ENCODE data around the gene BAZ1A.
"Not testable (repeated sequence)": the region's sequence is repeated elsewhere in the genome, so short reads cannot be mapped to it uniquely, and the experiment has no call there.

Gene BAZ1A

DNA sequence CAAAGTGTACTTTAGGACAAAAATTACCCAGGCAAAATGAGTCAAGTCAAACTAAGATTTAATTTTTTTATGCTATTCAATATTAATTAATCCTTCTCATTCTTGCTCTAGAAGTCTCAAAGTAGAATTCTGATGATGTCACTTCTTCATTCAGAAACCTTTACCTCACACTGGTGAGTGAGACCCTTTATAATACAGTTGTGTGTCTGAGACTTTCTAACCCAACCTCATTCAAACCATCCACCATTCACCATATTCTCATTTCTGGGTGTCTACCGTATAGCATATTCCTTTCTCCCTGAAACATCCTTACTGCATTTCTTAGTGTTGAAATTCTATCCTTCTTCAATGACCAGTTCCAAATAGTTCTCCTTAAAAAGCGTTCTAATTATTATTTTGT is 119.9 kb downstream of the BAZ1A start:
- no CpG with 5 or more reads among the region's 2 CpGs for WGBS (ENCODE audit: insufficient coverage, insufficient read length)
- Histone ChIP-seq H3K9me3 (ENCODE audit: control insufficient read depth, insufficient read depth, low read length) (no peaks in the 10 kb centered on the region), H3K36me3 (ENCODE audit: control insufficient read depth, insufficient read depth, low read length) (no peaks in the 10 kb centered on the region), H3K27me3 (ENCODE audit: control insufficient read depth, insufficient read depth, low read length) (no peaks in the 10 kb centered on the region), H3K27ac (ENCODE audit: low read length) (no peak overlapping the region), H3K4me1 (ENCODE audit: control insufficient read depth, insufficient read depth, low read length) (no peaks in the 10 kb centered on the region), H3K4me3 (ENCODE audit: low read length) (no peak overlapping the region)
- no peak for DNase-seq (ENCODE audit: low read depth, low spot score)

DNA sequence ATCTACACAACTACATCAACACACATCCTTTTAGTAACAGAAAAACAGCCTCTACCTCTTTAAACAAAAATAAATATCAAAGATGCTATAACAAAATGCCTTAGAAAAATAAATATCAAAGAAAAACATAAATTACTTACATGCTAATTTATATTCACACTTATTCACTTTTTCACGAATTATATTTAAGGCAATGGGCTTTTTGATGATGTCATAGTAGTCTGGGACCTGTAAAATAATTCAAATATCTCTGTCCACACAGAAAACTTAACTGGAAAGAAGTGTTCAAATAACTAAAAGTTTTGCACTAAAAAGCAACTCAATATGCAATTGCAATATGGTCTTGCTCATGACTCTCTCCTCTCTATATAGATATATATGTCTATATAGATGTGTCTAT is 120.5 kb downstream of the BAZ1A start:
- DNase-seq (ENCODE audit: low read depth, low spot score), result no peak
- Histone ChIP-seq H3K9me3 (ENCODE audit: control insufficient read depth, insufficient read depth, low read length) (no peaks in the 10 kb centered on the region), H3K27me3 (ENCODE audit: control insufficient read depth, insufficient read depth, low read length) (no peaks in the 10 kb centered on the region), H3K4me3 (ENCODE audit: low read length) (no peak overlapping the region), H3K4me1 (ENCODE audit: control insufficient read depth, insufficient read depth, low read length) (no peaks in the 10 kb centered on the region), H3K27ac (ENCODE audit: low read length) (no peak overlapping the region), H3K36me3 (ENCODE audit: control insufficient read depth, insufficient read depth, low read length) (no peaks in the 10 kb centered on the region)
- WGBS (ENCODE audit: insufficient coverage, insufficient read length), result 86% methylated on average over 1 of the region's 1 CpG

DNA sequence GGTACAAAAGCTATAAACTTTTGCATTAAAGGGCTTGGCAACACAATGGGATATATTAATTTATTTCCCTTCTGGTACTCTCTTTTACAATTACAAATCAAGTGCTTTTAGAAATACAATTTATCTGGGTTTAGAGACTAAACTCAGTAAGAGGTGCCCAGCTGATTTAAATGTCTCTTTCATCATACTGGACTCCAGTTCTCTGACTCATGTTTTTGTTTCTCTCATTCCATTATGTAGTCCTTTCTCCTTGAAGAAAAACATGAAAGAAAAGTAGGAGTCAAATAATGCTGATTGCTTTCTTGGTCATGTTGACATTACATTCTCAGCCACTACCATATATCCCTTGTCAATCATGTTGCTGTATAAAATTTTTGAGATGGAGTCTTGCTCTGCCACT is 124.5 kb downstream of the BAZ1A start:
- Histone ChIP-seq H3K4me1 (ENCODE audit: control insufficient read depth, insufficient read depth, low read length) (no peaks in the 10 kb centered on the region), H3K36me3 (ENCODE audit: control insufficient read depth, insufficient read depth, low read length) (no peaks in the 10 kb centered on the region)

DNA sequence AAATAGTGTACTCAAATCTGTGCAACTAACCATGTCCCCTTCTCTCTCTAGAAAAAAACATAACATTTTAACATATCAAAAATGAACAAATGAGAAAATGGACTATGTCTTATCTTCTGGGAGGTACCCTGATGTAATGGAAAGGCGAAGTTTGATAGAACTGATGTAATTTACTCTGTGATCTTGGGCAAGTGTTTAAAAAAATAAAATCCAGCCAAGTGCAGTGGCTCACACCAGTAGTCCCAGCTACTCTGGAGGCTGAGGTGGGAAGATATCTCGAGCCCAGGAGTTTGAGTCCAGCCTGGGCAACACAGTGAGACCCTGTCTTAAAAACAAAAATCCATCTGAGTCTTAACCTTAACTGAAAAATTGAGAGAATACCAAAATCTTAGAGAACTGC is 124.9 kb downstream of the BAZ1A start:
- Histone ChIP-seq H3K4me1 (ENCODE audit: control insufficient read depth, insufficient read depth, low read length) (no peaks in the 10 kb centered on the region), H3K9me3 (ENCODE audit: control insufficient read depth, insufficient read depth, low read length) (no peaks in the 10 kb centered on the region), H3K36me3 (ENCODE audit: control insufficient read depth, insufficient read depth, low read length) (no peaks in the 10 kb centered on the region), H3K27me3 (ENCODE audit: control insufficient read depth, insufficient read depth, low read length) (no peaks in the 10 kb centered on the region), H3K4me3 (ENCODE audit: low read length) (no peak overlapping the region), H3K27ac (ENCODE audit: low read length) (no peak overlapping the region)
- no peak for DNase-seq (ENCODE audit: low read depth, low spot score)
- no CpG with 5 or more reads among the region's 2 CpGs for WGBS (ENCODE audit: insufficient coverage, insufficient read length)

More for the DNA sequence above, 124.5 kb downstream of the BAZ1A start:
- no peaks in the 10 kb centered on the region for H3K27me3 ChIP-seq (ENCODE audit: control insufficient read depth, insufficient read depth, low read length)
- no peak overlapping the region for H3K27ac ChIP-seq (ENCODE audit: low read length)
- no peak for DNase-seq (ENCODE audit: low read depth, low spot score)
- H3K9me3 ChIP-seq (ENCODE audit: control insufficient read depth, insufficient read depth, low read length), result no peaks in the 10 kb centered on the region
- H3K4me3 ChIP-seq (ENCODE audit: low read length), result no peak overlapping the region

DNA sequence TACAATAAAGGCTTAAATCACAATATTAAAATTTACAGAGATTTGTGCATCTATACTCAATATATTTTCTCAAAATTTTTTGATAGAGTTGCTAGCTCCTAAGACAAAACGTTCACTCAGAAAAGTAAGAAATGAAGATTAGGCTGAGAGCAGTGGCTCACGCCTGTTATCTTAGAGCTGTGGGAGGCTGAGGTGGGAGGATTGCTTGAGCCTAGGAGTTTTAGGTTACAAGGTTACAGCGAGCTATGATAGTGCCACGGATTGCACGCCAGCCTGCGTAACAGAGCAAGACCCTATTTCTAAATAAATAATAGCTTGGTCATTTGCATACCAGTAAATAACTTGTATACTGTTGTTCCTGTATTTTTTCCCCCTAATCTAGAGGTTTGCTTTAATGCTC is 125.8 kb downstream of the BAZ1A start:
- Histone ChIP-seq H3K27me3 (ENCODE audit: control insufficient read depth, insufficient read depth, low read length) (no peaks in the 10 kb centered on the region), H3K27ac (ENCODE audit: low read length) (no peak overlapping the region), H3K4me3 (ENCODE audit: low read length) (no peak overlapping the region), H3K9me3 (ENCODE audit: control insufficient read depth, insufficient read depth, low read length) (no peaks in the 10 kb centered on the region), H3K4me1 (ENCODE audit: control insufficient read depth, insufficient read depth, low read length) (no peaks in the 10 kb centered on the region), H3K36me3 (ENCODE audit: control insufficient read depth, insufficient read depth, low read length) (no peaks in the 10 kb centered on the region)
- DNase-seq (ENCODE audit: low read depth, low spot score), result no peak
- no CpG with 5 or more reads among the region's 6 CpGs for WGBS (ENCODE audit: insufficient coverage, insufficient read length)

DNA sequence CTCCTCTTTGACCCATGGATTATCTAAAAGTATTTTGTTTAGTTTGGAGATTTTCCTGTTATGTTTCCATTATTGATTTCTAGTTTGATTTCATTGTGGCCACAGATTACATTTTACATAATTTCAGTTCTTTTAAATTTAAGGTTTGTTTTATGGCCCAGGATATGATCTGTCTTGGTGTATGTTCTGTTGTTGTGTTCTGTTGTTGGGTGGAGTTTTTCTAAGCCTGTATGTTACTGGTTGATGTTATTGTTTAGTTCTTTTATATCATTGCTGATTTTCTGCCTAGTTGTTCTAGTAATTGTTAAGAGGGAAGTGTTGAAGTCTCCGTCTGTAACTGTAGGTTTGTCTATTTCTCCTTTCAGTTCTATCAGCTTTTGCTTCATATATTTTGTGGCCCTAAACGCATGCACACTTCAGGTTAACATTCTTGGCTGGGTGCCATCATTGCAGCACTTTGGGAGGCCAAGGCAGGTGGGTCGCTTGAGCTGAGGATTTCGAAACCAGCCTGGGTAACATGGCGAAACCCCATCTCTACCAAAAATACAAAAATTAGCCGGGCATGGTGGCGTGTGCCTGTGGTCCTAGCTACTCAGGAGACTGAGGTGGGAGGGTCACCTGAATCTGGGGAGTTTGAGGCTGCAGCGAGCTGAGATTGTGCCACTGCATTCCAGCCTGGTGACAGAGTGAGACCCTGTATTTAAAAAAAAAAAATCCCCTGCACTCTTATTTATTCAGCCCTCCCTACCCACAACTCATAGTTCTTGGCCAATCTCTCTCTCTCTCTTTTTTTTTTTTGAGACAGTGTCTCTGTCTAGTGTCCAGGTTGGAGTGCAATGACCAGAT is 132.7 kb downstream of the BAZ1A start:
- no CpG with 5 or more reads among the region's 8 CpGs for WGBS (ENCODE audit: insufficient coverage, insufficient read length)
- DNase-seq (ENCODE audit: low read depth, low spot score), result no peak
- H3K4me1 ChIP-seq (ENCODE audit: control insufficient read depth, insufficient read depth, low read length), result no peaks in the 10 kb centered on the region

DNA sequence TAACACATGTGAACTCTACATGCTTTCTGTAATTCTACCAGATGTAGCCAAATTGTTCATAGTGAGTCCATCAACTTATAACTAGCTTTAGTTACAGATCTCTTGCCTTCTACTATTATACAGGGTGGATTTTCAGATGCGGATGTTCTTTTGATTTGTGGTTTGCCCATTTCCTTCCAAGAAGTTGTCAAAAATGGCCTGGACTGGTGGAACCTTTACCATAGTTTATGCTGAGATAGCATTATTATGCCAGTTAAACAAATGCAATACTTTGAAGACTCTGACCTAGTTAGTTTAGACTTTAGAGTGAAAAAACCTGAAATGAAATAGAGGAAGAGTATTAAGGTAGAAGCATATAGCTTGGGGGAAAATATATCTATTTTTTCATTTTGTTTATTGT is 133.3 kb downstream of the BAZ1A start:
- Histone ChIP-seq H3K9me3 (ENCODE audit: control insufficient read depth, insufficient read depth, low read length) (no peaks in the 10 kb centered on the region), H3K4me1 (ENCODE audit: control insufficient read depth, insufficient read depth, low read length) (no peaks in the 10 kb centered on the region), H3K4me3 (ENCODE audit: low read length) (no peak overlapping the region), H3K27me3 (ENCODE audit: control insufficient read depth, insufficient read depth, low read length) (no peaks in the 10 kb centered on the region), H3K36me3 (ENCODE audit: control insufficient read depth, insufficient read depth, low read length) (no peaks in the 10 kb centered on the region), H3K27ac (ENCODE audit: low read length) (no peak overlapping the region)
- WGBS (ENCODE audit: insufficient coverage, insufficient read length), result no CpG with 5 or more reads among the region's 1 CpG
- DNase-seq (ENCODE audit: low read depth, low spot score), result no peak

More for the DNA sequence above, 132.7 kb downstream of the BAZ1A start:
- no peaks in the 10 kb centered on the region for H3K27me3 ChIP-seq (ENCODE audit: control insufficient read depth, insufficient read depth, low read length)
- H3K9me3 ChIP-seq (ENCODE audit: control insufficient read depth, insufficient read depth, low read length), result no peaks in the 10 kb centered on the region
- H3K4me3 ChIP-seq (ENCODE audit: low read length), result no peak overlapping the region
- H3K27ac ChIP-seq (ENCODE audit: low read length), result no peak overlapping the region
- no peaks in the 10 kb centered on the region for H3K36me3 ChIP-seq (ENCODE audit: control insufficient read depth, insufficient read depth, low read length)

DNA sequence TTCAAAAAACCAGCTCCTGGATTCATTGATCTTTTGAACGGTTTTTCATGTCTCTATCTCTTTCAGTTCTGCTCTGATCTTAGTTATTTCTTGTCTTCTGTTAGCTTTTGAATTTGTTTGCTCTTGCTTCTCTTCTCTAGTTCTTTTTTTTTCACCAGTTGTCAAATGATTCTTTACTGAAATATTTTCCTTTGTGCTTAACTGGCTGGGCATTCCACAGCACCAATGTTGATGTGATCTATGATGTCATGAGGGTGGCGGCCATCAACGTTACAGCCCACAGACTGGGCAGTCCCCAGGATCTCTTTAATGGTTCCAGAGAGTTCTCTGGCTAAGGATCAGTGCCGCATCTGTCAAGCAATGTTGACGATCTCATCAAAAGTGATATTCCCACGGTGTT is 135.0 kb downstream of the BAZ1A start:
- not testable (repeated sequence) for DNase-seq (ENCODE audit: low read depth, low spot score); H3K4me3 ChIP-seq (ENCODE audit: low read length); H3K27ac ChIP-seq (ENCODE audit: low read length); H3K9me3 ChIP-seq (ENCODE audit: control insufficient read depth, insufficient read depth, low read length); H3K36me3 ChIP-seq (ENCODE audit: control insufficient read depth, insufficient read depth, low read length); H3K27me3 ChIP-seq (ENCODE audit: control insufficient read depth, insufficient read depth, low read length); H3K4me1 ChIP-seq (ENCODE audit: control insufficient read depth, insufficient read depth, low read length)
- WGBS (ENCODE audit: insufficient coverage, insufficient read length), result no CpG with 5 or more reads among the region's 6 CpGs

DNA sequence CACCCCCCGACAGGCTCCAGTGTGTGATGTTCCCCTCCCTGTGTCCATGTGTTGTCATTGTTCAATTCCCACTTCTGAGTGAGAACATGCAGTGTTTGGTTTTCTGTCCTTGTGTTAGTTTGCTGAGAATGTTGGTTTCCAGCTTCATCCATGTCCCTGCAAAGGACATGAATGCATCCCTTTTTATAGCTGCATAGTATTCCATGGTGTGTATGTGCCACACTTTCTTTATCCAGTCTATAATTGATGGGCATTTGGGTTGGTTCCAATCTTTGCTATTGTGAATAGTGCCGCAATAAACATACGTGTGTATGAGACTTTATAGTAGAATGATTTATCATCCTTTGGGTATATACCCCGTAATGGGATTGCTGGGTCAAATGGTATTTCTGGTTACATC is 138.1 kb downstream of the BAZ1A start:
- H3K9me3 ChIP-seq (ENCODE audit: control insufficient read depth, insufficient read depth, low read length); H3K36me3 ChIP-seq (ENCODE audit: control insufficient read depth, insufficient read depth, low read length); H3K4me1 ChIP-seq (ENCODE audit: control insufficient read depth, insufficient read depth, low read length); DNase-seq (ENCODE audit: low read depth, low spot score); H3K27me3 ChIP-seq (ENCODE audit: control insufficient read depth, insufficient read depth, low read length); H3K27ac ChIP-seq (ENCODE audit: low read length); H3K4me3 ChIP-seq (ENCODE audit: low read length): not testable (repeated sequence)
- WGBS (ENCODE audit: insufficient coverage, insufficient read length), result no CpG with 5 or more reads among the region's 4 CpGs

DNA sequence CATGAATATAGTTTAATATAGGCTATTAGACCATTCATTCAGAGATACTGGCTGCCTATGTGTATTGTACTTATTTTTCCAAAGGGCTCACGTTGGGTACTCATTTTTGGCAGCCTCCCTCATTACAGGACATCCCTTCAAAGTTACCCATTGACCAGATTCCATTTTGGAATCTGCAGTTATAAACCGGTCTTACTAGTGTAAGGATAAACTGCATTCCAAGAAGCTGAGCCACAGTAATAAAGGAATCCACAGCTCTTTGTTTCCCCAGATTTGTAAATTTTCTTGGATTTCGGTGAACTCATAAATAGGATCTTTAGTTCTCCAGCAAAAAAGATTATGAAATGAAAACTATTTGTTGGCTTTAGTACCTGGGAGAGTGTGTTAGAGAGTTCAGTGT is 141.9 kb downstream of the BAZ1A start:
- Histone ChIP-seq H3K9me3 (ENCODE audit: control insufficient read depth, insufficient read depth, low read length) (no peaks in the 10 kb centered on the region), H3K36me3 (ENCODE audit: control insufficient read depth, insufficient read depth, low read length) (no peaks in the 10 kb centered on the region), H3K27ac (ENCODE audit: low read length) (no peak overlapping the region), H3K4me1 (ENCODE audit: control insufficient read depth, insufficient read depth, low read length) (no peaks in the 10 kb centered on the region), H3K4me3 (ENCODE audit: low read length) (no peak overlapping the region), H3K27me3 (ENCODE audit: control insufficient read depth, insufficient read depth, low read length) (no peaks in the 10 kb centered on the region)
- no CpG with 5 or more reads among the region's 3 CpGs for WGBS (ENCODE audit: insufficient coverage, insufficient read length)
- DNase-seq (ENCODE audit: low read depth, low spot score), result no peak

DNA sequence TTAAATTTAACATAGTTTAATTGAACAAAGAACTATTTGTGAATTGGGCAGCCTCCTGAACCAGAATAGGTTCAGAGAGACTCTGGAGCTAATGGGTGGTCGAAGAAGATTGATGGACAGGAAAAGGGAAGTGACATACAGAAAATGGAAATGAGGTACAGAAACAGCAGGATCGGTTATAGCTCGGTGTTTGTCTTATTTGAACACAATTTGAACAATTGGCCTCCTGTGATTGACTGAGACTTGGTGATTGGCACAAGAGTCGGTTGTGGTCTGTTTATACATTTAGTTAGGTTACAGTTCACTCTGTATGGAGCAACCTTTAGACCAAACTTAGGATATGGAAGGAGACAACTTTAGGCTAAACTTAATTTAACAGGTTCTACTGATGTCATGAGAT is 142.4 kb downstream of the BAZ1A start:
- no peak overlapping the region for H3K4me3 ChIP-seq (ENCODE audit: low read length)
- H3K27me3 ChIP-seq (ENCODE audit: control insufficient read depth, insufficient read depth, low read length), result no peaks in the 10 kb centered on the region
- H3K4me1 ChIP-seq (ENCODE audit: control insufficient read depth, insufficient read depth, low read length), result no peaks in the 10 kb centered on the region
- DNase-seq (ENCODE audit: low read depth, low spot score), result no peak
- no peaks in the 10 kb centered on the region for H3K36me3 ChIP-seq (ENCODE audit: control insufficient read depth, insufficient read depth, low read length)
- H3K9me3 ChIP-seq (ENCODE audit: control insufficient read depth, insufficient read depth, low read length), result no peaks in the 10 kb centered on the region
- WGBS (ENCODE audit: insufficient coverage, insufficient read length), result no CpG with 5 or more reads among the region's 4 CpGs
- no peak overlapping the region for H3K27ac ChIP-seq (ENCODE audit: low read length)

Measured in iPS DF 6.9 (cell line).